Measurements from ENCODE around the gene SARNP.
A peak's percentile ranks its signal among the peaks of the same experiment; 100 is the strongest.

Gene SARNP

DNA sequence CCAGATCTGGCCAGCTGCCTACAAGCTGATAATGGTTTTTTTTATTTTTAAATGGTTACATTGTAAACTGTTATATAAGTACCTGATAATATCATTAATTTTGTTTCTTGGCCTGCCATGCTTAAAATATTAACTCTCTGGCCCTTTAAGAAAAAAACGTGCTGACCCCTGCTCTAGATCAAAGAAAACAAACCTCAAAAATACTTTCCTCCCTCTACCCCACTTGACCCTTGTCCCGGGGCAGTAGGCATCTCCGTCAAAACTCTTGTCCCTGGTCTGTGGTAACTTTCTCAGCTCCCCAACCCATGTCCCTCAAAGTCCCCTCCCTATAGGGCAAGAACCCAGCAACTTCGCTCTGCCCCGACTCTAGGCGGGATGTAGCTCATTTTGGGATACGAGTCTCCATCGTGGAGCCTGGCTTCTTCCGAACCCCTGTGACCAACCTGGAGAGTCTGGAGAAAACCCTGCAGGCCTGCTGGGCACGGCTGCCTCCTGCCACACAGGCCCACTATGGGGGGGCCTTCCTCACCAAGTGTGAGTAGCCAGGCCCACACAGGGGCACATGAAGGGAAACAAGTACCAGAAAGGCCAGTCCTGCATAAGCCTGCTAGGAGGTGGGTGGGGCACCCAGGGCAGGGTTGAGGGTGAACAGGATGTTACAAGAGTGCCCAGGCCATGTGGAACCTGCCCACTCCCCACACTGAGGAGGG lies 93.9 kb downstream of the SARNP start:
- DNase-seq, result no peak

DNA sequence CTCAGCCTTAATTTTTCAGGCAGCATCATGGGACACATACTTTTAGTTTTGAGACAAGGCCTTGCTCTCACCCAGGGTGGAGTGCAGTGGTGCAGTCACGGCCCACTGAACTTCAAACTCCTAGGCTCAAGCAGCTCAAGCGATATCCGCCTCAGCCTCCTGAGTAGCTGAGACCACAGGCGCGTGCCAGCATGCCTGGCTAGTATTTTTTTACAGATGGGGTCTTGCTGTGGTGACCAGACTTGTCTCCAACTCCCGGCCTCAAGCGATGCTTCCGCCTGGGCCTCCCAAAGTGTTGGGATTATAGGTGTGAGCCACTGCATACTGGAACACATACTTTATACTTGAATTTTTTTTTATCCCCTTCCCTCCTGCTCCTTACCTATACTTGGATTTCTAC lies 94.6 kb downstream of the SARNP start:
- no peak for DNase-seq

DNA sequence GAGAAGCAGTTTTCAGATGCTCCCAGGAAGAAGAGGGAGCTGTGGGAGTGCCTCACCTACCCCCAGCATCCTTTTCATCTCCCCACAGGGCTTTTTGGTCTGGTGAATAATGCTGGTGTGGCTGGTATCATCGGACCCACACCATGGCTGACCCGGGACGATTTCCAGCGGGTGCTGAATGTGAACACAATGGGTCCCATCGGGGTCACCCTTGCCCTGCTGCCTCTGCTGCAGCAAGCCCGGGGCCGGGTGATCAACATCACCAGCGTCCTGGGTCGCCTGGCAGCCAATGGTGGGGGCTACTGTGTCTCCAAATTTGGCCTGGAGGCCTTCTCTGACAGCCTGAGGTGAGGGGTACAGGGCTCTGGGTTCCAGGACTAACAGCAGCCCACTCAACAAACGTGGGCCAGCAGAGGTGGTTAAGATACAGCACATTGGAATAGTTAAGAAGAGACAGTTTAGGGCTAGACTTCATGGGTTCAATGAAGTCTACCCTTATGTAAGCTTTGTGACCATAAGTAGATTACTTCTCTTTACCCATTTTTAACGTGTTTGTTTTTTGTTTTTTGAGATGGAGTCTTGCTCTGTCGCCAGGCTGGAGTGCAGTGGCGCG lies 95.8 kb downstream of the SARNP start:
- no peak for DNase-seq

DNA sequence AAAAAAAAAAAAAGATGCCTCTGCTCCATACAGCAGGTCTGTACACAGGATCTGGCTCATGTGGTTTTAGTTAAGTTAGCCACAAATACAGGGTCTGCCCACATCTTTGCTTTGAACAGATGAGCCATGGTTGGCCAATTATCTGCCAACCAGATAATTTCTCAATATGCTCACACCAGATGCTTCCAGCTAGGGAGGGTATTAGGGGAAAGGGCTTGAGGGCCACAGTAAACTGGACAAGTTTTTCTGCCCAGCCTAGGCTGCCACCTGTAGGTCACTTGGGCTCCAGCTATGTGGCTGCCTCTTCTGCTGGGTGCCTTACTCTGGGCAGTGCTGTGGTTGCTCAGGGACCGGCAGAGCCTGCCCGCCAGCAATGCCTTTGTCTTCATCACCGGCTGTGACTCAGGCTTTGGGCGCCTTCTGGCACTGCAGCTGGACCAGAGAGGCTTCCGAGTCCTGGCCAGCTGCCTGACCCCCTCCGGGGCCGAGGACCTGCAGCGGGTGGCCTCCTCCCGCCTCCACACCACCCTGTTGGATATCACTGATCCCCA lies 96.6 kb downstream of the SARNP start:
- DNase-seq, result no peak

DNA sequence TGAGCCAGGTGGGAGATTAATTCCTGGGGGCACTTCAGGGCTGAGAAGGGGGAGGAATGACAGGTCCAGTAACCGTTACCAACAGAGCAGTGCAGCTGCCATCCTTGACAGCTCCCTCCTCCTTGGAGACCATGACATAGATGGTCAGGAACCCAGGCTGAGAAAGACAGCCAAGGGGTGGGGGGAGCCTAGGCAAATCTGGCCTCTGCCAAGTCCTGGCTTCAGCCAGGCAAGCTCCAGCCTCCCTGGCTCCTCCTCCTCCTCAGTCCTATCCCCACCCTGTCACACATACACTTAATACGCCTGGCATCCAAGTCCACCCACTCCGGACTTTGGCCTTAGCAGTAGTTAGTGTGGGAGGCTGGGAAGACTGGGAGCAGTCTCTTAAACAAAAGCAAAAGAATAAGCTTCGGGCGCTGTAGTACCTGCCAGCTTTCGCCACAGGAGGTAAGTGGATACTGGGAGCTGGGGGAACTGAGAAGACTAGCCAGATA lies 97.4 kb downstream of the SARNP start, which contains the start of gene RDH5:
Gene RDH5, plus strand, starts transcription at position 323 of the 494 bp plus-strand sequence. CDS start 792 bp downstream, outside the sequence.
- no peak for DNase-seq

DNA sequence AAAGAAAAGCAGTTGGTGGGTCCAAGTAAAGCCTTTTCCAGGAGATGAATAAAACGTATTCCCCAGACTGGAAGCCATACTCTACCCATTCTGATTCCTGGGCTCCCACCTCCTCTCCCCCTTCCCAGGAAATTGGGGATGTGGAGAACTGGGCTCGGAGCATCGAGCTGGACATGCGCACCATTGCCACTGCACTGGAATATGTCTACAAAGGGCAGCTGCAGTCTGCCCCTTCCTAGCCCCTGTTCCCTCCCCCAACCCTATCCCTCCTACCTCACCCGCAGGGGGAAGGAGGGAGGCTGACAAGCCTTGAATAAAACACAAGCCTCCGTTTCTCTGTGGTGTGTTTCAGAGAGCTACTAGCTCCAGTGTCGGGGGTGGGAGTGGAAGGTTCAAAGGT lies 98.2 kb downstream of the SARNP start:
- DNase-seq, result no peak

DNA sequence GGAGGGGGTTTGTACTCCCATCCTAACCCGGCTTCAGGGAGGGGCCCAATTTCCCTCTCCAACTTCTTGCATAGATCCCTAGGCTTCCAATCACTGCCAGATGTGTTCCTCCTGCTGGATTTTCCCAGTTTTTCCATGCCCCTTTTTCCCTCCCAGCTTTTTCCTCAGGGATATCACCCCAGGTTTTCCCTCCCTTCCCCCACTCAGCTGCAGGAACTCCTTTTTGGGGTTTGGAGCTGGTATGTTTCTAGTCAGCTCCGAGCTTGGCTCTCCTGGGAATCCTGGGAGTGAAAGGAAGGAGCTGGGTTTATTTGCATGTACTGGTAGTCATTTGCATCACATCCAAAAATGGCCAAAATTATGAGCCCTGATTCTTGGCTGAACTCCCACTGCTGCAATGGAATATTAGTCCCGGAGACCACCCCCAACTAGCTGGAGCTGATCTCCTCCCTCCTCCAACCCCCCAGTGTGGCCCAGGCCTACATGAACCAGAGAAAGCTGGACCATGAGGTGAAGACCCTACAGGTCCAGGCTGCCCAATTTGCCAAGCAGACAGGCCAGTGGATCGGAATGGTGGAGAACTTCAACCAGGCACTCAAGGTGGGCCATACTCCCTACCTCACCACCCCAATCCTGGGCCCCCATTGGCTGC lies 98.8 kb downstream of the SARNP start:
- DNase-seq, result no peak

DNA sequence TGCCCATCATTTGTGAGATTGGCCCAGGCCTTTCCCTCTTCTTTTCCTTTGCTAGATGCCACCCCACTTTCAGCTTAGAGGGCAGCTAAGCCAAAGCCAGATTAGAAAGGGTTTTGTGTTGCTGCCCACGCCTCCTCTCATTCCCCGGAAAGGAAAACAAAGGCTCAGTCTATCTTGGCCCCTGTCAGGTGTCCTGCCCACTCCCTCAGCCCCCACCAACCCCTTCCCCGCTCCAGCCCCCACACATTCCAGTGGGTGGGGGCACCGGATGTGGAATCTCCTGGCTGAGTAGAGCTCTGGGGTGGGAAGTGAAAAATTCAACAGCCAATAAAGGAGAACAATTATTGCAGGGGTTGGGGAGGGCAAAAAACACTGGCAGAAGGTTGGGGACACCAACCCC lies 99.5 kb downstream of the SARNP start:
- DNase-seq, result no peak

DNA sequence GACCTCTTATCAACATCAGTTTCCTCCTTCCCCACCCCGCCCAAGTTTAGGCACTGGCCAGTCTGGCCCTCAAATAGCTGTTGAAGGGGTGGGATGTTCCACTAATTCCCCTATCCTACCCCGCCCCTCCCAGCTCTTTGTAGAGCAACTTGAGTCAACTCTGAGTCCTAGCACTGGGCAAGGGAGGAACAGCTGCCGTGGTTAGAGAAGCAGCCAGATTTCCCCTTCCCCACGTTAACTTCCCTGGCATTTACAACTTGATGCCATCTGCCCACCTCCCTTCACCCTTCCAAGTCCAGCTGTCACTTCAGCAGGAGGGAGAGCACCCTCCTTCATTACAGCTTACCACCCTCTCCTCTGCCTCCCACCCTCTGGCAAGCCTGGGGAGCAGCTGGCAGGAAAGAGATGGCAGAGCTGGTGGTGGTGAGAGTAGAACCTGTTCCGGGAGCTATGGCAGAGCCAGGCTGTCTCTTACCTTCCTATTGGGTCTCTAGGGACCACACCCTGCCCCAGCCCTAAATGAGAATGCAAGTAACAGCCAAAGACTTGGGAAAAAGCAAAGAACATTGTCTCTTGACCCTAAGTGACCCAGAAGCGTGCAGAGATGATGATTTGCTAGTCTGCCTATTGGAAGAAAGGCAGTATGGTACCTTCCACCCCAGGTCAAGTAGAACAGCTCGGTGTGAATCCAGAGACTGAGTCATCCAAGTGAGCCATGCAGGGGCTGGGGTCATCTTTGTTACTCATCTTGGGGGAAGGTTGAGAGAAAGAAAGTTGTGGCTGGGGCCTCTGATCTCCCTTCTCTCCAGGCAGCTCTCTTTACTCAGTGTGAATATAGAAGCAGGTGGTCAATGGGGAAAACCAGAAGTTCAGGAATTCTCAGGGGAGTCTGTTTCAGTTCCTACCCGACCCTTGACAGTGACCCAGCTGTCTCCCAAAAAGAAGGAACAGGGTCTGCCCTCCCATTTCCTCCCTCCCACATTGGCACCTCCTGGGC lies 100.2 kb downstream of the SARNP start:
- no peak for DNase-seq

DNA sequence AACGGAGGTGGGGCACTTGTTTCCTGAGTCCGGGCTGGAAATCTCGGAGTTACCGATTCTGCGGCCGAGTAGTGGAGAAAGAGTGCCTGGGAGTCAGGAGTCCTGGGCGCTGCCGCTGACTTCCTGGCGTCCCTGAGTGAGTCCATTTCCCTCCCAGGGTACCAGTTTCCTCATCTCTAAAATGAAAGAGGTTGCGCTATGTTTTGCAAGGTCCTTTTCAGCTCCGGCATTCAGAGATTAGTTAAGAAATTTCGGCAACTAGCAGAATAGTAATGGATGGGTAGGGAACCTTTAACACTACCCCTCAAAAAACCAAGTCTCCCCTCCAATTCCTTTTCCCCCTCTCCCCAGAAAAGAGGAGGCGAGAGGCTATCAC lies 101.0 kb downstream of the SARNP start:
- no peak for DNase-seq

DNA sequence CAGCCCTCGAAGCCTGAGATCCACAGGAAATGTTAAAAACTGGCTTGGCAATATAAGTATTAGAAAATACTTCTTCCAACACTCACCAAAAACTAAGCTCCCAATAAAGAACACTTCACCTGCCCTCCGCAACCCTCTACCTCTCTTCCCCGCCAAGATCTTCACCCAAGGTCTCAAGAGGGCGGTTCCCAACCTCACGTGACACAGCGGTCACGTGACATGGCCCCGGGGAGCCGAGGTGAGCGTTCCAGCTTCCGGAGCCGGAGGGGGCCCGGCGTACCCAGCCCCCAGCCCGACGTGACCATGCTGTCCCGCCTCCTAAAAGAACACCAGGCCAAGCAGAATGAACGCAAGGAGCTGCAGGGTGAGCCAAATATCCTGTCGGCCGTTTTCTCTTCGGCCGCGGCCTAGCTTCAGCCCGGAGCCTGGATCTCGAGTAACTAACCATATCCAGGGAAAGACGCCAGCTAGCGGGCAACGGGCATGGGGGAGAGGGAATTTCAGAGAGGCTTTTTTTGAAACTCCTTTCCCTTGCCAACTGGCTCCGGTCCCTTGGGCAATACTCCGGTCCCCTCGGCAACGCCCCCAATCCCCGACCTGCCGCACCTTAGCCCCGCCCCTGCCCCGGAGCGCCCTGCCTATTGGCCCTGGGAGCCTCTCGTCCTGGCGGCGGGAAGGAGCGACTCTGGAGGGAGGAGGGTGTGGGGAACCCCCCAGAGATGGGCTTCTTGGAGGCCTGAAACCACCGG lies 101.5 kb downstream of the SARNP start, which contains the start of gene BLOC1S1:
Gene BLOC1S1, plus strand, starts transcription at position 214 of the 749 bp plus-strand sequence. Its CDS starts 6 bp downstream, at position 220.
- peak; percentile 90 to 97 (median 91) for DNase-seq

DNA sequence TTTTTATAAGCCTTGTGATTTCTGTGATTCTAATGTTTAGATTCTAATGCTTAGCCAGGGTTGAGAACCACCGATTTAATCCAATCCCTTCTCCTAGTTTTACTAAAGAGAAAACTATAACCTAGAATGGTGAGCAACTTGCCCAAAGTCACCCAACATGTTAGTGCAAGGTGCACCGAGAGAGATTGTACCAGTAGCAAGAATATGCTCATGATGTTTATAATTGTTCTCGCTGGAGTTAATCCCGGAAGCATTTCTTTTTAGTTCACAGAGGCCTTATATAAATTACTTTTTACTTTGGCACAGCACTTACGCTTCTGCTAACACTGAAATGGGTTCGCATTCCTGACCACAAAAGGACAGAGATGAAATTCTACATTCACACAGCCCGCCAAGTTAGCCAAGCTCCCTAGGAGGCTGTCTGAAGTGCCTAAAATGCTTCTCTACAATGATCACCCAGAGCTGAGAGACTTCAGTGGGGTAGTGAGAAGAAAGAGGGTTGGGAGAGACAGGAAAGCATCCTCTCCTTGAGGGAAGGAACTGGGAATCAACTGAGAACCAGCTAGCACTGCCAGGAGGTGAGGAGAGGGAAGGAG lies 102.3 kb downstream of the SARNP start:
- DNase-seq, result no peak

DNA sequence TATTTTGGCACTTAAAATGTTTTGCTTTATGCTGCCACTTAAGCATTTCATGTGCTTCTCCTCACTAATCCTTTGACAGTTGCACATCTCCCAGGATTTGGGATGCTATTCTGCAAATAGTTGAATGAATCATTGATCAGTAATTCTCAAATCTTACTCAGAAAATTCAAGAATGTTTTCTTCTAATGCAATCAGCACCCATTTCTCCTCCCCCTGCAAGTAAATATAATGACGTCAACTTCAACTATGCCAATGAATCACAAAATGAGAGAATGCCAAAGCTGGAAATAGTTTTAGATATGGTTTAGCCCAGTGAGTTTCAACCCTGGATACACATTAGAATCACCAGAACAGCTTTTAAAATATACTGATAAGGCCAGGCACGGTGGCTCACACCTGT lies 103.8 kb downstream of the SARNP start:
- DNase-seq, result no peak

DNA sequence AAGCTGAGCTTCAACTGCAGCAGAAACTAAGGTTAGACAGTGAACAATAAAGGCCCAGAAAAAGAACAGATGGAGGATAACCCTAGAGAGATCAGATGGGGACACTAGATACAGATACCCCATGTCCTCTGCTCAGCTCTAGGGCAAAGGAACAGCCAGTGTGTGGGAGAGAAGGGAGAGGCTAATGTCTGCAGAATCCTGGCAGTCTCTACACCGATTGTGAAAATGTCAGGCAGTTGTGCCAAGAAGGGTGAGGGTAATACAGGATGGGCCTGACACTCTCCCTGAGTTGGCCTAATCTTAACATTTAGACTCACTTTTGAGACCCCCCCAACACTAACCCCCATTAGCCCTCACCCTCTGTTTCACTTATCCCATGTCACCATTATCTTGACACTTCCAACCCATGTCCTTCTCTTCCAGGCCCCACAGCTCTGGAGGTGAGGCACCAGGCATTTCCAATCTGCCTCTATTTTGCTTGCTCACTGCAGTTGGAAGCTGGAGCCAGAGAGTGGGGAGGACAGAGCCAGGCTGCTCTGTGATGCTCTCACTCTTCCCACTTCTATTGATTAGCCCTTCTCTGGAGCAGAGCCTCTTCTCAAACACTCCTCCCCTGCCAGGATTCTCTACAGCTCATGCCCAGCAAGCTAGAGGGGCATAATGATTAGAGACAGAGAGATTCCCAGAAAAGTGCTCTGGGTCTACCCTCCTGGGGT lies 104.7 kb downstream of the SARNP start:
- no peak for DNase-seq

DNA sequence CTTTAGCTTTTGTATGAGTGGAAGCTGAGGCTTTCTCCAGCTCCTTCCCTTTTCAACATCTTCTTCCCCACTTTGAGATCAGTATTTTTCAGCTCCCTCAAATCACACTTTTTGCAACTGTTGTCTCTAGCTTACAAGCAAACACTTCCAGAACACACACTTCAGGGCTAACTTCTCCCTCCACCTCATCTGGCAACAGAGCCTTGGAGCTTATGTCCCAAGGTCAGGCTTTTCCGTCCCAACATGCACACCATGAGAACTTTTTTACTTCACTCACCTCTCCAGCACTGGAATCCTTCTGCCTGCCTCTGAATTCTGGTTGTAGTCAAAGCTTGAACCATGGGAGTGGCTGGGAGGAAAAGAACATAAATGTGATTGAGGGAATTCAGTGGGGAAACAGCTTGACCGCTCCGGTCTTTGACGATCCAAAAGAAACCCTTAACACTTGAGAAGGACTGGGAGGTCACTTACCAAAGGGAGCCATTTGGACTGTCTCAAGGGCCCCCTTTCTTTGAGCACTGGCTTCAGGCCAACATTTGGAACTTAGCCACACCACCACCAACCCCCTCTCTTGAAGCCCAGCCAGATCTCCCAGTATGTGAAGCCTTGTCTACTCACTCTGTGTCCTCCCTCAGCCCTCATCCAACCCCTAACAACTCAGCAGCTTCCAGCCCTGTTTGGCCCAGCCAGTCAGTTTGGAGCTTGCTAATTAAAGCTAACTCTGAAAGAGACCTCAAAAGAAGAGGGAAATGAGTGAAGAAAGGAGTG lies 105.6 kb downstream of the SARNP start:
- DNase-seq, result no peak

DNA sequence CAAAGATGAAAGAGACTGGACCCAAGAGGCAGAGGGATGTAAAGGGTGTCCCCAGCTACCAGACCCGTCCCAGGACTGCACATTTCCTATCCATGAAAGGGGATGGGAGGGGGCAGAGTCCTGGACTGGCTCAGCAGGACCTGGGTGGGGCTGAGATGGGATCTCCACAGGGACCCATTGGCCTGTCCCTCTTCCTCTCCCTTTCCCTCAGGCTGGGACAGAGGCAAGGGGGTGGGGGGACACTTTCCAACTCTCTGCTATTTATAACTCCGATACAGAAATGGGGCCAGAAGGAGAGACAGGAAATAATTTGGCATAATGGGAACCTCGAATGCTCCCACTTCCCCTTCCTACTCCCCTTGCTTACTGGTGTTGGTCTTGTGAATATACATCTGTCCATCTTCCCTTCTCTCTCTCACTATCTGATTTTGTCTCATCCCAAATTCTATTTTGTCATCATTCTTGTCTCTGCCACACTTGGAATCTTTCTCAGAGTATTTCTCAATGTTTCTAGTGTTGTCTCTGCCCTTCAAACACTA lies 108.8 kb downstream of the SARNP start:
- no peak for DNase-seq

DNA sequence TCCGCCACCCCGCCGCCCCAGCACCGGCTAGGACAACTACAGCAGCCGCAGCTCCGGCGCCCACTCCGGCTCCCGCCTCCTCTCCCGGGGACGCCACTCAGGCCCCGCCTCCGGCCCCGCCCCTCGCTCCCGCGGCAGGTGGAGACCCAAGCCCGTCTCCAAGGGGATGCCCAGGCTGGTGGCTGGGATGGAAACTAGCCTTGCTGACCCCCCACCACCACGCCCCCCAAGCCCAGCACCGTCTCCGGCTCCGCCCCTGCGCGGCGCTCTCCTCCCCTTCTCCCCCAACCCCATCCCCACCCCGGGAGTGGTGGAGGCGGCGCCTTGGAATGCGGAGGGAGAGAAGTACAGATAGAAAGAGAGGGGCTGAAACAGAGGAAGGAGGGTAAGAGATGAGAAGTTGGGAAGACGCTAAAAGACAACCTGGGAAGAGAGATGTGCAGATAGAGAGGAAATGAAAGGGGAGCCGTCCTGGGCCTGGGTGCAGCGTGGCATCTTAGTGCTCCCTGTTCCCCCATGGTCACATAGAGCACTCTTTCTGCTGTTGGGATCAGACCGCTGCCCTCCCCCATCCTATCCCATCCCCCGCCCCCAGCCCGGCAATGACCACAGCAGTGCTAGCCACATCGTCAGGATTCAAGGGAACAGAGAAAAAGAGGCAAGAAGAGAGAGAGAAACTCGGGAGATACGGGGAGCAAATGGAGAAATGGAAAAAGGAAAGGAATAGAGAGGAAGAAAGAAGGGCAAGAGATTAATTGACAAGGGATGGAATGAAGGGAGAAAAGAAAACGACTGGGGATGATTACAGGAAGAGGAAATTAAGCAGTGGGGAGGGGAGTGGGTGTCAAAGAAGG lies 109.5 kb downstream of the SARNP start, which contains the start of gene ITGA7:
Gene ITGA7, minus strand, starts transcription at position 64 of the 854 bp plus-strand sequence. CDS start 222 bp downstream, outside the sequence.
- peak; percentile 33 to 59 (median 53) for DNase-seq

Measured in T-helper 1 cell (primary cell).